GM20431 (cell line): Measurements from ENCODE around the gene SPDYE9.
"Not testable (repeated sequence)": the region's sequence is repeated elsewhere in the genome, so short reads cannot be mapped to it uniquely, and the experiment has no call there.

Source experiments
- in situ Hi-C: fragments of 300-500 bp; cut with MseI, MboI; formaldehyde crosslinking; loops from one replicate; pipeline ENCODE4 v1.15.0; 2020; ENCODE audit warnings: low sequenced_read_pairs; ENCODE audit not compliant: unreplicated experiment

SPDYE9 gene

DNA sequence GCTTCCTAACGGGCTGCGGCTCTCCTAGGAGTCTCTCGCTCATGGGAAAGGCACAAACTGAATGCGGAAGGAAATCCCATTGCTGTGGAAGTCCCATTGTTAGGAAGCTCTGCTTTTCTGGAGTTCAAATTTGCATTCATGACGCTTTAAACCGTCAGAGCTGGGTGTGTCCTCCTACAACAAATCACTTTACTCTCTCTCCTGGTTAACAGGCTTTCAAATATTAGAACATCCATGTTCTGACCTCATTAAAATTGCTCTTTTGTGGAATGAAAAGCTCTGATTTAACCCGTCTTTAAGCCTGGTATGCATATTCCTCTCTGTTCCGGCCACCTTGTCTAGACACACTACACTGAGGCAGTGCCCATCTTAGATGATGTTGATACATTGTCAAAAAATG is at the start of gene SPDYE9:
TSS of gene SPDYE9 (minus strand) at position 101 of the 400 bp plus-strand sequence. CDS start 1,800 bp downstream, outside the sequence.
- in situ Hi-C loops, result not testable (repeated sequence)

- in situ Hi-C loops, result not testable (repeated sequence)
Observed at GRCh38 chr7:73134866-73135265, 49.0 kb upstream of the SPDYE9 start.

DNA sequence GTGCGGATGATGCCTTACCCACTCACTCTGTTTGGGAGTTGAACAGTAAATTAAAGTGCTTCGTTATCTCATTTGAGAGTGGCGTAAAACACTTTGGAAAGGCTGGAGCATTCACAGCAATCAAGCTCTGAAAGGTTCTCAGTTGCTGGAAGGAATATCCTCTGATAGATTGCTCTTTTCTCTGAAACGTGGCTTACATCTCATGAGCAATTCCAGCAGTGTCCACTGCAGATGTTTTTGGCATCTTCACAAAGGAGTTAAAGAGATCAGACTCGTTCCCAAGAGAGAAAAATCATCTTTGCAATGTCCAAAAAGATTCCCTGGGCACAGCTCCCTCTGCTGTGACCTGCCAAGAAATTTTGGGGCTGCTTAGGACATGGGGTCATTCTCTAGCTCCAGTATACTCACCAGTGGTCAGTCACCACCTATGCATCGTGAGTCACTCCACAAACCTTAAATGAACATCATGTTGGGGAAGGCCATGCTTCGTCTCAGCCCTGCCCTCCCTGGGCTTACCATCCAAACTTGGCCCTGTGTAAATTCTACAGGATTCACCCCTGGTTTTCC is 46.9 kb upstream of the SPDYE9 start:
- in situ Hi-C loops, result not testable (repeated sequence)

DNA sequence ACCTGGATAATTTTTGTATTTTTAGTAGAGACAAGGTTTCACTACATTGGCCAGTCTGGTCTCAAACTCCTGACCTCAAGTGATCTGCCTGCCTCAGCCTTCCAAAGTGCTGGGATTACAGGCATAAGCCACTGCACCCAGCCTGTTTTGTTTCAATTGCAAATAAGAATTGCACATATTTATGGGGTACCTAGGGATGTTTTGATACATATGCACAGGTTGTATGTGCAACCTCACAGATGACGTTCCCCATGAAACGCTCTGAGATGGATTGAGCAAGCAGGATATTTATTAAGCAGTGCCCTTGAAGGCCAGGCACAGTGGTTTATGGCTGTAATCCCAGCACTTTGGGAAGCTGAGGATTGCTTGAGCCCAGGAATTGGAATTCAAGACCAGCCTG is 44.8 kb upstream of the SPDYE9 start:
- in situ Hi-C loops, result not testable (repeated sequence)

- in situ Hi-C loops, result not testable (repeated sequence)
Observed at GRCh38 chr7:73124126-73124525, 38.3 kb upstream of the SPDYE9 start.

DNA sequence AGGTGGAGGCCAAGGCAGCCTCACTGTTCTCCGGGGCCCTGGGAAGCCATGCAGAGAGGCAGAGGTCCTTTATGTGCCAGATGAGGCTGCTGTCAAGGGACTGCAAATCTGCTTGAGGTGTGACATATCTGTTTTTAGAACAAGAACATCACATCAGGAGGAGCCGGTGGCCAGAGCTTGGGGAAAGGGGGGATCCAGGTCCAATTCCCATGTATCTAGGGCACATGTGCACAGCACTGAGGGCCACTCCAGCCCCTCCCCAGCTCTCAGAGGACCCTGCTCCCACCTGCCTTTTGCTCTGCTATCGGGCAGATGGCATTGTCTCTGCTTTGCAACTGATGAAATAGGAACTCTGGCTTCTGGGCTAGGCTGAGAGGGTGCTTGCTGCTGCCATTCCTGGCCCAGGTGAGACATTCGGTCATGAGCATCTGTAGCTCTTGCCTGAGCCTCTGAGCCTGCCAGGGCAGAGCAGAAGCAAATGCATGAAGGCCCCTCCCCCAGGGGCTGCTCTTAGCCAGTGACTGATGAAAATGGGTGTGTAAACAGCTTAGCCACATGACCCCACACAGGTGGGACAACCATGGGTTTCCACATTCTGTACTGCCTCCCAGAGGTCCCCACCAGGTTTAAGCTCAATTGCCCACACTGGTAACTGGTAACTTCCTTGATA is 37.1 kb upstream of the SPDYE9 start:
- in situ Hi-C loops, result not testable (repeated sequence)

DNA sequence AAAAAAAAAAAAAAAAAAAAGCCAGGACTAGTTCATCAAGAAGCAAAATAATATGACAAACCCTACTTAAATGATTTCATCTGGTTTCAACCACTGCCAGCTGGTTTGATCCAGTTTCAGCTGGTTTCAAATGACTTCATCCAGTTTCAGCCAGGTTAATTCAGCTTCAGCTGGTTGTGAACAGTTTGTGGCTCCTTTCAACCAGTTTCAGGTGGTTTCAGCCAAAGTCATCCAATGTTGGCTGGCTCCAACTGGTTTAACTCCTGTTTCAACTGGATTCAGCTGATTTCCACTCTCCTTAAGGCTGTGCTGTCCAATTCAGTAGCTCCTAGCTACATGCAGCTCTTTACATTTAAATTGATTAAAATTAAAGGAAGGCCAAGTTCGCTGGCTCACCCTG is 32.3 kb upstream of the SPDYE9 start:
- in situ Hi-C loops, result not testable (repeated sequence)

GRCh38 chr7:73057811-73058210 is 28.0 kb downstream of the SPDYE9 start, which contains the start of gene SPDYE11:
Gene SPDYE11, minus strand, starts transcription at chr7:73057911. Its CDS starts 1,800 bp downstream, at chr7:73056111.
- in situ Hi-C loops, result not testable (repeated sequence)

DNA sequence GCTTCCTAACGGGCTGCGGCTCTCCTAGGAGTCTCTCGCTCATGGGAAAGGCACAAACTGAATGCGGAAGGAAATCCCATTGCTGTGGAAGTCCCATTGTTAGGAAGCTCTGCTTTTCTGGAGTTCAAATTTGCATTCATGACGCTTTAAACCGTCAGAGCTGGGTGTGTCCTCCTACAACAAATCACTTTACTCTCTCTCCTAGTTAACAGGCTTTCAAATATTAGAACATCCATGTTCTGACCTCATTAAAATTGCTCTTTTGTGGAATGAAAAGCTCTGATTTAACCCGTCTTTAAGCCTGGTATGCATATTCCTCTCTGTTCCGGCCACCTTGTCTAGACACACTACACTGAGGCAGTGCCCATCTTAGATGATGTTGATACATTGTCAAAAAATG is 56.2 kb downstream of the SPDYE9 start, which contains the start of gene SPDYE8:
TSS of gene SPDYE8 (minus strand) at position 101 of the 400 bp plus-strand sequence. CDS start 1,800 bp downstream, outside the sequence.
- in situ Hi-C loops, result not testable (repeated sequence)
